ENCODE data around the gene CLDN10. TPM values are rescaled to one million over a fixed set of nuclear protein-coding genes. Genes with fewer than 3 reads are reported as not detected.

The CLDN10 gene
- total and polyA plus RNA-seq, 8 donors = 1.3 to 2.1 TPM; not detected in 6

- H3K9me3 ChIP-seq = no peaks in the 10 kb centered on the region
- peaks cover 0 to 20% (median 17%) of the 10 kb centered on the region in 4 donors for H3K4me1 ChIP-seq
- DNase-seq = no peak
- no peak overlapping the region for H3K27ac ChIP-seq
- no peaks in the 10 kb centered on the region for H3K36me3 ChIP-seq
- WGBS, 5 donors = 18 to 31% (median 22%) methylated on average over 12 to 17 of the region's 17 CpGs
- TF ChIP-seq EP300 (IDR thresholded peaks at IDR 0.05) (no peak), CTCF (IDR thresholded peaks at IDR 0.05) (no peak), POLR2A (IDR thresholded peaks at IDR 0.05) (no peak), POLR2AphosphoS5 (IDR thresholded peaks at IDR 0.05) (no peak)
- H3K27me3 ChIP-seq = peaks cover 8 to 67% (median 34%) of the 10 kb centered on the region in 3 donors
- peak overlapping the region in 3 of 4 donors; percentile 4 to 32 (median 19) for H3K4me3 ChIP-seq
- intact Hi-C loops (cut with DNase I; ENCODE audit: low total_unique reads) = no loop called here
Measured at GRCh38 chr13:95552208-95552538, 347 bp upstream of the CLDN10 start.

- Histone ChIP-seq H3K27me3 (peaks cover 8 to 73% (median 34%) of the 10 kb centered on the region in 3 donors), H3K36me3 (no peaks in the 10 kb centered on the region), H3K27ac (no peak overlapping the region), H3K4me3 (peak overlapping the region in 3 of 4 donors; percentile 13 to 32 (median 16)), H3K4me1 (peaks cover 0 to 20% (median 17%) of the 10 kb centered on the region in 4 donors), H3K9me3 (no peaks in the 10 kb centered on the region)
- no peak for TF ChIP-seq POLR2A (IDR thresholded peaks at IDR 0.05)
- no peak for TF ChIP-seq POLR2AphosphoS5 (IDR thresholded peaks at IDR 0.05)
- no peak for TF ChIP-seq EP300 (IDR thresholded peaks at IDR 0.05)
- TF ChIP-seq CTCF (IDR thresholded peaks at IDR 0.05) = no peak
- WGBS, 5 donors = 26 to 41% (median 31%) methylated on average over 29 of the region's 29 CpGs
- intact Hi-C loops (cut with DNase I; ENCODE audit: low total_unique reads) = no loop called here
- peak in 1 of 2 donors; percentile 45 for DNase-seq
Measured at GRCh38 chr13:95553581-95554385, 1.3 kb downstream of the CLDN10 start.

- intact Hi-C loops (cut with DNase I; ENCODE audit: low total_unique reads) = no loop called here
- no peak overlapping the region for H3K27ac ChIP-seq
- peaks cover 5 to 46% (median 24%) of the 10 kb centered on the region in 3 donors for H3K27me3 ChIP-seq
Measured at GRCh38 chr13:95557013-95557412, 4.5 kb downstream of the CLDN10 start.

GRCh38 chr13:95559100-95559499 lies 6.6 kb downstream of the CLDN10 start:
- Histone ChIP-seq H3K36me3 (no peaks in the 10 kb centered on the region), H3K9me3 (no peaks in the 10 kb centered on the region), H3K4me1 (no peaks in the 10 kb centered on the region), H3K4me3 (no peak overlapping the region), H3K27me3 (peaks cover 0 to 25% (median 3%) of the 10 kb centered on the region in 3 donors), H3K27ac (no peak overlapping the region)
- no peak for TF ChIP-seq POLR2A (IDR thresholded peaks at IDR 0.05)
- no peak for TF ChIP-seq EP300 (IDR thresholded peaks at IDR 0.05)
- no peak for TF ChIP-seq CTCF (IDR thresholded peaks at IDR 0.05)
- no peak for TF ChIP-seq POLR2AphosphoS5 (IDR thresholded peaks at IDR 0.05)
- intact Hi-C loops (cut with DNase I; ENCODE audit: low total_unique reads) = no loop called here
- 20 to 45% (median 40%) methylated on average over 6 of the region's 6 CpGs for WGBS, 5 donors
- no peak for DNase-seq

More at GRCh38 chr13:95557013-95557412, 4.5 kb downstream of the CLDN10 start:
- Histone ChIP-seq H3K36me3 (no peaks in the 10 kb centered on the region), H3K4me1 (peaks cover 0 to 20% (median 17%) of the 10 kb centered on the region in 4 donors), H3K9me3 (no peaks in the 10 kb centered on the region), H3K4me3 (no peak overlapping the region)
- DNase-seq = no peak
- no peak for TF ChIP-seq EP300 (IDR thresholded peaks at IDR 0.05)
- no peak for TF ChIP-seq CTCF (IDR thresholded peaks at IDR 0.05)
- no peak for TF ChIP-seq POLR2A (IDR thresholded peaks at IDR 0.05)
- TF ChIP-seq POLR2AphosphoS5 (IDR thresholded peaks at IDR 0.05) = no peak

Data from stomach (tissue), 9 donors.